ENCODE data around the gene ARHGAP26.

Gene ARHGAP26

GRCh38 chr5:143265995-143266394, 495.8 kb downstream of the ARHGAP26 start:
- TF ChIP-seq, protein P1, sequence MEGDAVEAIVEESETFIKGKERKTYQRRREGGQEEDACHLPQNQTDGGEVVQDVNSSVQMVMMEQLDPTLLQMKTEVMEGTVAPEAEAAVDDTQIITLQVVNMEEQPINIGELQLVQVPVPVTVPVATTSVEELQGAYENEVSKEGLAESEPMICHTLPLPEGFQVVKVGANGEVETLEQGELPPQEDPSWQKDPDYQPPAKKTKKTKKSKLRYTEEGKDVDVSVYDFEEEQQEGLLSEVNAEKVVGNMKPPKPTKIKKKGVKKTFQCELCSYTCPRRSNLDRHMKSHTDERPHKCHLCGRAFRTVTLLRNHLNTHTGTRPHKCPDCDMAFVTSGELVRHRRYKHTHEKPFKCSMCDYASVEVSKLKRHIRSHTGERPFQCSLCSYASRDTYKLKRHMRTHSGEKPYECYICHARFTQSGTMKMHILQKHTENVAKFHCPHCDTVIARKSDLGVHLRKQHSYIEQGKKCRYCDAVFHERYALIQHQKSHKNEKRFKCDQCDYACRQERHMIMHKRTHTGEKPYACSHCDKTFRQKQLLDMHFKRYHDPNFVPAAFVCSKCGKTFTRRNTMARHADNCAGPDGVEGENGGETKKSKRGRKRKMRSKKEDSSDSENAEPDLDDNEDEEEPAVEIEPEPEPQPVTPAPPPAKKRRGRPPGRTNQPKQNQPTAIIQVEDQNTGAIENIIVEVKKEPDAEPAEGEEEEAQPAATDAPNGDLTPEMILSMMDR (IDR thresholded peaks at IDR 0.05; ENCODE audit: low read depth, low read length, missing control alignments), result no peak
- DNase-seq (ENCODE audit: extremely low read depth, low read depth), result no peak
- no peak overlapping the region for H3K4me3 ChIP-seq (replicated peaks; ENCODE audit: low read depth, low read length)

- DNase-seq (ENCODE audit: extremely low read depth, low read depth), result no peak
- TF ChIP-seq, protein P1 (IDR thresholded peaks at IDR 0.05; ENCODE audit: low read depth, low read length, missing control alignments), result no peak
- no peak overlapping the region for H3K4me3 ChIP-seq (replicated peaks; ENCODE audit: low read depth, low read length)
Observed at GRCh38 chr5:143267186-143267585, 497.0 kb downstream of the ARHGAP26 start.

- no peak overlapping the region for H3K4me3 ChIP-seq (replicated peaks; ENCODE audit: low read depth, low read length)
- TF ChIP-seq, protein P1 (IDR thresholded peaks at IDR 0.05; ENCODE audit: low read depth, low read length, missing control alignments), result no peak
- no peak for DNase-seq (ENCODE audit: extremely low read depth, low read depth)
Observed at GRCh38 chr5:143268388-143268787, 498.2 kb downstream of the ARHGAP26 start.

- TF ChIP-seq, protein P1 (IDR thresholded peaks at IDR 0.05; ENCODE audit: low read depth, low read length, missing control alignments), result no peak
- no peak for DNase-seq (ENCODE audit: extremely low read depth, low read depth)
- no peak overlapping the region for H3K4me3 ChIP-seq (replicated peaks; ENCODE audit: low read depth, low read length)
Observed at GRCh38 chr5:143271431-143271830, 501.3 kb downstream of the ARHGAP26 start.

- TF ChIP-seq, protein P1 (IDR thresholded peaks at IDR 0.05; ENCODE audit: low read depth, low read length, missing control alignments), result no peak
- H3K4me3 ChIP-seq (replicated peaks; ENCODE audit: low read depth, low read length), result no peak overlapping the region
- no peak for DNase-seq (ENCODE audit: extremely low read depth, low read depth)
Observed at GRCh38 chr5:143274952-143275351, 504.8 kb downstream of the ARHGAP26 start.

DNA sequence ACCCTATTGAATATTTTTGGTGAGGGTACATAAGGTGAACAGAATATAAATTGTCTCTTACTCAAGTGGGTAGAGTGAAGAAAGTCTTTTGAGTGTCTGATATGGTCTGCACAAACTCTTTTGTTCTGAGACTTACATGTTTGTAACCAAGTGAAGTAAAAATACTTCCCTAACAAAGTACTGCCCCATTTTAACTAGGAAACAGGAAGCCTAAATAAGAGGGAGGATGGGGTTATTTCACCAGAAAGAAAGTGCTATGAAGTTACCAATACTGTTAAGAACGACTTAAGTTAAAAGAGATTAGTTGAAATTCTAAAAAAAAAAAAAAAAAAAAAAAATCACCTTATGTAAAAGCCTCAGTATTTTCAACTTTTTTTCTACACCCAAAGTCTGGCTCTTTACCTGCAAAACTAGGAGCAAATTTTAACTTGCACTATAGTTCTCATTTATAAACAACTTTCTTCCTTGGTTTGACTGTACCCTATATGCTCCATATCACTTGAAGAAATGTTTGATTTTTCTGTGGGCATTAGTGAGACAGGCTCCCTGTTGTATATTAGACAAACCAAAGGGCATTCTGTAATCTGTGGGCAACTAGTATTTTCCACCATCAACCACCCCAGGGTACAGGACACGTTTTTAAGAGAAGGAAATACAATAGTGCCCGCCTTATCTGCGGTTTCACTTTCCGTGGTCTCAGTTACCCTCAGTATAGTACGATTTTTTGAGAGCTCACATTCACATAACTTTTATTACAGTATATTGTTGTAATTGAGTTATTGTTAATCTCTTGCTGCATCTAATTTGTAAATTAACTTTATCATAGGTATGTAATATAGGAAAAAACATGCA, 505.6 kb downstream of the ARHGAP26 start:
- TF ChIP-seq, protein P1 (IDR thresholded peaks at IDR 0.05; ENCODE audit: low read depth, low read length, missing control alignments), result no peak
- no peak overlapping the region for H3K4me3 ChIP-seq (replicated peaks; ENCODE audit: low read depth, low read length)
- no peak for DNase-seq (ENCODE audit: extremely low read depth, low read depth)

All from HFF-Myc (cell line).